AG04450 (cell line): Measurements from ENCODE around the gene KCNA4. TPM values are rescaled to one million over a fixed set of nuclear protein-coding genes. Genes with fewer than 3 reads are reported as not detected.

Experiments used
- CTCF ChIA-PET: fragments of 300-600, 350-600 bp; formaldehyde crosslinking; extraction: SDS; loops from one replicate; lab custom pipeline; 2022; ENCODE audit warnings: antibody characterized with exemption, inconsistent platforms; lab: Charles Lee
- POLR2A ChIA-PET: fragments of 350-600 bp; formaldehyde crosslinking; extraction: SDS; loops from one replicate; lab custom pipeline; 2021; ENCODE audit warnings: antibody characterized with exemption, inconsistent platforms; lab: Yijun Ruan, JAX
- DNase-seq: peaks from one replicate; pipeline ENCODE4 v3.0.0-alpha.2; 2011; ENCODE audit warnings: low read depth, low spot score
- H3K27ac ChIP-seq: one replicate; pipeline ENCODE4 v1.5.1; 2012; ENCODE audit warnings: low read depth, low read length, control low read depth
- H3K27me3 ChIP-seq: one replicate; pipeline ENCODE4 v1.6.0; 2012; ENCODE audit warnings: low read length; ENCODE audit not compliant: control insufficient read depth, insufficient read depth
- H3K4me3 ChIP-seq: 2 replicates; pipeline ENCODE4 v1.5.1; 2011; ENCODE audit warnings: mild to moderate bottlenecking, low read depth, low read length, control low read depth
- H3K9me3 ChIP-seq: 2 replicates; pipeline ENCODE4 v1.5.1; 2012; ENCODE audit warnings: low read length; ENCODE audit not compliant: control insufficient read depth, insufficient read depth
- polyA minus RNA-seq: library from RNA; depleted of rRNA, polyadenylated mRNA; stranded (reverse); fragments of >200 nt; gene quantifications from 2 replicates; pipeline ENCODE4 v1.2.3, GENCODE V29; 2011; rRNA and poly(A)+ RNA removed
- polyA plus RNA-seq: library from polyadenylated mRNA; depleted of rRNA; stranded (reverse); fragments of >200 nt; gene quantifications from 2 replicates; pipeline ENCODE4 v1.2.3, GENCODE V29; 2011; rRNA removed
- TF ChIP-seq, protein P1 (sequence below): IDR thresholded peaks from 2 replicates; pipeline ENCODE4 v1.5.1; 2011; ENCODE audit warnings: low read depth, low read length, control low read depth, inconsistent platforms

KCNA4 gene
- polyA plus RNA-seq (not detected in 2 replicates), polyA minus RNA-seq (not detected in 2 replicates)

- no peak for DNase-seq
- H3K9me3 ChIP-seq: peaks cover 7% of the 10 kb centered on the region; the same call in 1 of the 2 replicates
- H3K4me3 ChIP-seq: no peak within 1 kb of the TSS
- ChIA-PET POLR2A (no interaction called here), CTCF (no interaction called here)
- peaks cover 14% of the 10 kb centered on the region for H3K27me3 ChIP-seq
- TF ChIP-seq, protein P1, sequence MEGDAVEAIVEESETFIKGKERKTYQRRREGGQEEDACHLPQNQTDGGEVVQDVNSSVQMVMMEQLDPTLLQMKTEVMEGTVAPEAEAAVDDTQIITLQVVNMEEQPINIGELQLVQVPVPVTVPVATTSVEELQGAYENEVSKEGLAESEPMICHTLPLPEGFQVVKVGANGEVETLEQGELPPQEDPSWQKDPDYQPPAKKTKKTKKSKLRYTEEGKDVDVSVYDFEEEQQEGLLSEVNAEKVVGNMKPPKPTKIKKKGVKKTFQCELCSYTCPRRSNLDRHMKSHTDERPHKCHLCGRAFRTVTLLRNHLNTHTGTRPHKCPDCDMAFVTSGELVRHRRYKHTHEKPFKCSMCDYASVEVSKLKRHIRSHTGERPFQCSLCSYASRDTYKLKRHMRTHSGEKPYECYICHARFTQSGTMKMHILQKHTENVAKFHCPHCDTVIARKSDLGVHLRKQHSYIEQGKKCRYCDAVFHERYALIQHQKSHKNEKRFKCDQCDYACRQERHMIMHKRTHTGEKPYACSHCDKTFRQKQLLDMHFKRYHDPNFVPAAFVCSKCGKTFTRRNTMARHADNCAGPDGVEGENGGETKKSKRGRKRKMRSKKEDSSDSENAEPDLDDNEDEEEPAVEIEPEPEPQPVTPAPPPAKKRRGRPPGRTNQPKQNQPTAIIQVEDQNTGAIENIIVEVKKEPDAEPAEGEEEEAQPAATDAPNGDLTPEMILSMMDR: no peak
- H3K27ac ChIP-seq: no peak within 1 kb of the TSS
Observed at GRCh38 chr11:30016588-30017363, at the start of gene KCNA4. TSS of gene KCNA4 (minus strand) at chr11:30017030. CDS start at chr11:30012678, 4,352 bp downstream.

DNA sequence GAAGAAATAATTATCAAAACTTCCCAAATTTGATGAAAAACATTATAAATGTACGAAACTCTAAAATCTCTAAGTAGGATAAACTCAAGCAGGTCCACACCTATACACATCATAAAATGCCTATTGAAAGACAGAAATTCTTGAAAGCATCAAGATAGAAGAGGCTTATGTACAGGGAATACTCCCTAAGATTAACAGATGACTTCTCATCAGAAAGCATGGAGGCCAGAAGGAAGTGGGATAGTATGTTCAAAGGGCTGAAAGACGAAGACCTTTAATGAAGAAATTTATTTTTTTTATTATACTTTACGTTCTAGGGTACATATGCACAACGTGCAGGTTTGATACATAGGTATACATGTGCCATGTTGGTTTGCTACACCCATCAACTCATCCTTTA, 45.3 kb upstream of the KCNA4 start:
- H3K9me3 ChIP-seq: 0 out of 2 replicates have a peak, but pooled peaks cover under 1% of the 10 kb centered on the region
- POLR2A ChIA-PET: no interaction called here
- DNase-seq: no peak
- no peak overlapping the region for H3K27ac ChIP-seq
- TF ChIP-seq, protein P1: no peak
- no peak overlapping the region for H3K4me3 ChIP-seq
- no peaks in the 10 kb centered on the region for H3K27me3 ChIP-seq
- CTCF ChIA-PET: no interaction called here

DNA sequence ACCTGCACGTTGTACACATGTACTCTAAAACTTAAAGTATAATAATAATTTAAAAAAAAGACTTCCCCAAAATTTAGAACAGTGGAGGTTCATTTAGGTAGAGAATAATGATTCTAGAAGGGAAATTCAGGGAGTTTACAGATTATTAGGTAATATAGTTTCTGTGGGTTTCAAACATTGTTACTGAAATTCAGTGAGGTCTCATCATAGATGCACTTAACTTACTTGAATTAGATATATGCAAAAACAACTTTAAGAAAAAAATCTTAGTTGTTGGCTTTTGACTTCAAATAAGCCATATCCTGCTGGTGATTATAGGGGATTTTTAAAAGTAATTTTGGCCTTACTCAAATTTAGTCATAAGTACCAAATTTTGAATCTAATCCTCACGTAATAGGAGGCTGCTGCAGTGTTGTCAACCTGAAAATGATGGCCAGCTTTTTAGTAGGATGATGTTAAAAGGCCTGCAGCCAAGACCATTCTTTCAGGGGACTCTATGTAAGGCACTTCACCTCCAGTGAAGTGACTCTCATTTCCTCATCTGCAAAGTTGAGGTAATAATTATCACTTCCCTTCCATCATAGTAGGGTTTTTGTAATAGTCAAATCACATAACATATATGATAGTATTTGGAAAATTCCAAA, 42.5 kb upstream of the KCNA4 start:
- Histone ChIP-seq H3K9me3 (no peaks in the 10 kb centered on the region; the same call in 1 of the 2 replicates), H3K4me3 (no peak overlapping the region), H3K27ac (no peak overlapping the region), H3K27me3 (no peaks in the 10 kb centered on the region)
- DNase-seq: no peak
- ChIA-PET CTCF (no interaction called here), POLR2A (no interaction called here)
- TF ChIP-seq, protein P1: no peak

DNA sequence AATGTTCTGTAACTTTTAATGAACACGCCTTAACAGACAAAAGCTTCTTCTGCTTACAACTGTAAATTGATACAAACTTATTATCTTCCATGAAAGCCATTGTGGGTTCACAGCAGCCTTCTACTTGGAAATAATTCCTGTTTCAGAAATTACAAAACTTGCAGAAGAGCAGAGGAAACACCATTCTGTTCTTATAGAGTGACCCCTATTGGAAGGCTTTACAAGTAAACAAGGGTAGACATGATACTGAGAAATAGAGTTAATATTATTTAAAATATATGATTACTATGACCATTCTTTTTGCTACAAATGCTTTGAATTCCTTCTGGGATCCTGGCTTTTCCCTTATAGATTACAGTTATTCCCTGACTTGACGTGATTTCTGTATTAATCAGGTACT, 32.4 kb upstream of the KCNA4 start:
- Histone ChIP-seq H3K4me3 (no peak overlapping the region), H3K27ac (no peak overlapping the region), H3K9me3 (peaks cover 10% of the 10 kb centered on the region; the same call in 1 of the 2 replicates), H3K27me3 (no peaks in the 10 kb centered on the region)
- POLR2A ChIA-PET: no interaction called here
- CTCF ChIA-PET: no interaction called here
- DNase-seq: no peak
- TF ChIP-seq, protein P1: no peak

- no peak overlapping the region for H3K4me3 ChIP-seq
- POLR2A ChIA-PET: no interaction called here
- no peak for DNase-seq
Observed at GRCh38 chr11:30046578-30046945, 29.7 kb upstream of the KCNA4 start.

More at GRCh38 chr11:30046578-30046945, 29.7 kb upstream of the KCNA4 start:
- Histone ChIP-seq H3K27ac (no peak overlapping the region), H3K9me3 (peaks cover 10% of the 10 kb centered on the region; the same call in 1 of the 2 replicates), H3K27me3 (no peaks in the 10 kb centered on the region)
- CTCF ChIA-PET: no interaction called here
- TF ChIP-seq, protein P1: no peak
